ENCODE data around the gene NUBP1.
A peak's percentile ranks its signal among the peaks of the same experiment; 100 is the strongest.
"Not testable (repeated sequence)": the region's sequence is repeated elsewhere in the genome, so short reads cannot be mapped to it uniquely, and the experiment has no call there.

NUBP1 gene

GRCh38 chr16:10782628-10783027, 39.0 kb downstream of the NUBP1 start:
- CTCF ChIA-PET = interaction anchor here (1.5 kb wide), 1 partner anchor 9 kb away, joined by 4 read pairs; no protein-coding TSS in a partner anchor
- TF ChIP-seq, protein P1, sequence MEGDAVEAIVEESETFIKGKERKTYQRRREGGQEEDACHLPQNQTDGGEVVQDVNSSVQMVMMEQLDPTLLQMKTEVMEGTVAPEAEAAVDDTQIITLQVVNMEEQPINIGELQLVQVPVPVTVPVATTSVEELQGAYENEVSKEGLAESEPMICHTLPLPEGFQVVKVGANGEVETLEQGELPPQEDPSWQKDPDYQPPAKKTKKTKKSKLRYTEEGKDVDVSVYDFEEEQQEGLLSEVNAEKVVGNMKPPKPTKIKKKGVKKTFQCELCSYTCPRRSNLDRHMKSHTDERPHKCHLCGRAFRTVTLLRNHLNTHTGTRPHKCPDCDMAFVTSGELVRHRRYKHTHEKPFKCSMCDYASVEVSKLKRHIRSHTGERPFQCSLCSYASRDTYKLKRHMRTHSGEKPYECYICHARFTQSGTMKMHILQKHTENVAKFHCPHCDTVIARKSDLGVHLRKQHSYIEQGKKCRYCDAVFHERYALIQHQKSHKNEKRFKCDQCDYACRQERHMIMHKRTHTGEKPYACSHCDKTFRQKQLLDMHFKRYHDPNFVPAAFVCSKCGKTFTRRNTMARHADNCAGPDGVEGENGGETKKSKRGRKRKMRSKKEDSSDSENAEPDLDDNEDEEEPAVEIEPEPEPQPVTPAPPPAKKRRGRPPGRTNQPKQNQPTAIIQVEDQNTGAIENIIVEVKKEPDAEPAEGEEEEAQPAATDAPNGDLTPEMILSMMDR (IDR thresholded peaks at IDR 0.05; ENCODE audit: control extremely low read depth, extremely low read depth, low read depth, missing control alignments) = no peak
- POLR2A ChIA-PET = no interaction called here
- no peak for DNase-seq (ENCODE audit: extremely low spot score)

DNA sequence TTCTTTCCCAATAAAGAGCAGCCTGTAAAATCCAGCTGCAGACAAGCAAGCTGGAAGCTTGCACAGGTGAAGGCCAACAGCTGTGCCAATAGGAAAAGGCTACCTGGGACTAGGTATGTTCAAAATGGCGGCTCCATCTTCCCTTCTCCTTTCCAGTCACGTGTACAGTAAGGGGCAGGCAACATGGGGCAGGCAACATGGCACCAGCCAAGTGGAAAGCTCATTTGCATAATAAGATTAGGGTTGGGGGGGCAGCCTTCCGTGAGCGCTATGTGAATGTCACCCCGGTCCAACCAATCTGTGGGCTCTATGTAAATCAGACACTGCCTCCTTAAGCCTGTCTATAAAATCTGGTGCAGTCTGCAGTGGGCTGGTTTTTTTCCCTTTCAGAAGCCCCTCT, 43.7 kb downstream of the NUBP1 start:
- TF ChIP-seq, protein P1 (IDR thresholded peaks at IDR 0.05; ENCODE audit: control extremely low read depth, extremely low read depth, low read depth, missing control alignments) = no peak
- no peak for DNase-seq (ENCODE audit: extremely low spot score)
- ChIA-PET CTCF (interaction anchor here (1.2 kb wide), 1 partner anchor 9 kb away, joined by 3 read pairs; no protein-coding TSS in a partner anchor), POLR2A (no interaction called here)

GRCh38 chr16:10788630-10789029, 45.0 kb downstream of the NUBP1 start:
- CTCF ChIA-PET; DNase-seq (ENCODE audit: extremely low spot score); POLR2A ChIA-PET: not testable (repeated sequence)

DNA sequence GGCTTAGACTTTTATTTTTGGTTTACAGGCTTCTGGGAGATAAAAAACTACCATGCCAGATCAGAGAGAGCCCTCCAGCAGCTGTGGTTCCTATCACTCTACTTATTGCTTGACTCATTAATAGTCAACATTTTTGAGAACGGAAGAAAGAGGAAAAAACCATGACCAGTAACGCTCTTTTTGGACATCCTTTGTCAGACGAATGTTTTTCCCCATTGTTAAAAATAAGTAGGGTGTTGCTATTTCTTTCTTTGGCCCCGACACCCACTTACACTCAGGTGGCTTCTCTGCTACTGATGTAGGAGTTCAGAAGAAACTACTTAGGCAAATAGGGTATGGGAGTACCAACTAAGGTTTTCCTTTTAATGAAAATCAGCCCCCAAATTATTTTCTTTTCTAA, 47.4 kb downstream of the NUBP1 start:
- ChIA-PET POLR2A (no interaction called here), CTCF (interaction anchor here (1.2 kb wide), 1 partner anchor 9 kb away, joined by 4 read pairs; no protein-coding TSS in a partner anchor)
- TF ChIP-seq, protein P1 (IDR thresholded peaks at IDR 0.05; ENCODE audit: control extremely low read depth, extremely low read depth, low read depth, missing control alignments) = no peak
- DNase-seq (ENCODE audit: extremely low spot score) = peak; percentile 74

- ChIA-PET POLR2A (no interaction called here), CTCF (interaction anchor here (1.2 to 1.4 kb wide), 2 partner anchors 24 to 77 kb away, joined by 3 read pairs; partner anchors contain the start of gene CIITA)
- DNase-seq (ENCODE audit: extremely low spot score) = no peak
- TF ChIP-seq, protein P1 (IDR thresholded peaks at IDR 0.05; ENCODE audit: control extremely low read depth, extremely low read depth, low read depth, missing control alignments) = no peak
These were observed 56.1 kb downstream of the NUBP1 start for GRCh38 chr16:10799736-10800135.

GRCh38 chr16:10805334-10805733, 61.7 kb downstream of the NUBP1 start:
- ChIA-PET CTCF (no interaction called here), POLR2A (interaction anchor here (0.6 kb wide), 2 partner anchors 65 to 419 kb away, joined by 4 to 5 read pairs; no protein-coding TSS in a partner anchor)
- TF ChIP-seq, protein P1 (IDR thresholded peaks at IDR 0.05; ENCODE audit: control extremely low read depth, extremely low read depth, low read depth, missing control alignments) = no peak
- no peak for DNase-seq (ENCODE audit: extremely low spot score)

DNA sequence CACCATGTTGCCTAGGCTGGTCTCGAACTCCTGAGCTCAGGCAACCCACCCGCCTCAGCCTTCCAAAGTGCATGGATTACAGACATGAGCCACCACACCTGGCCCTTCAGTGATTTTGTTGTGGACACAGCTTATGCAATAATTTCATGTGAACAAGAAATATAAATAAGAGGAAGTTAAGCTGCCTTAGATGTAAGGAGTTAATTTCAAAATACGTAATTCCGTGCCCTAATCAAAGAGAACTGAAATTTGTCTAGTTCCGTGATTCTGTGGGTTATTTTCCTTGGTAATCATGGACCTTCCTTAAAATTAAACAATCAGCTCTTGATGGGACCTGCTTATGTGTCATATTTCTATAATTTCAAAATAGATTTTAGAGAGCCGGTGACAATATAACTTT, 63.1 kb downstream of the NUBP1 start:
- no peak for DNase-seq (ENCODE audit: extremely low spot score)
- TF ChIP-seq, protein P1 (IDR thresholded peaks at IDR 0.05; ENCODE audit: control extremely low read depth, extremely low read depth, low read depth, missing control alignments) = no peak
- POLR2A ChIA-PET = interaction anchor here (1.0 kb wide), 1 partner anchor 12 kb away, joined by 4 read pairs; no protein-coding TSS in a partner anchor
- CTCF ChIA-PET = interaction anchor here (0.9 to 1.4 kb wide), 5 partner anchors 13 to 113 kb away, joined by 3 to 4 read pairs (median 3); no protein-coding TSS in a partner anchor
